ENCODE results near the gene SSBP3. TPM values are rescaled to one million over a fixed set of nuclear protein-coding genes. Genes with fewer than 3 reads are reported as not detected.

The SSBP3 gene
- total and polyA plus RNA-seq, 2 experiments from 2014 or later = 47.4 to 68.6 TPM

DNA sequence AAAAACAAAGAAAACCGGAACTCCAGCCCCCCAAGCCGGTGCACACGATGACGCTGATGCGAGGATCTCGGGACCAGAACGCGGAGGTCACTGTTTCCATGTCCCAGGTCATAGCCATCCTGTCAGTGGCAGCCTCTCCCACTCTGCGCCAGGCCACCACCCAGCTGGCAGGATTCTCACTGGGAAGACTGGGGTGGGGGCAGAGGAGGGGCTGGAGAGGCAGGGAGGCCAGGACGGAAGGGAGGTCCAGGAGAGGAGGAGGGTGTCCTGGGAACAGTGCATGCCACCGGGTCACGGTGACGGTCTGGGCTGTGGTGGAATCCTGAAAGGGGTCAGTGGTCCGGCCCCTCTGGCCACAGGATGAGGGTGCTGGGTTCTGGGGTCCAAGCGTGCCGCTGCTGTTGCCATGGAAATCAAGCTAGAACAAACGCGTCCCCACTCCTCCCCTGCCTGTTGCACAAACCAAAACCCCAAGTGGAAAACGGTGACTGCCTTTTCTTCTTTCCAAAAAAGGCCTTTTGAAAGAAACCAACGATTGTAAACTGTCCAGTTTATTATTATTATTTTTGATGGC is 180.1 kb downstream of the SSBP3 start (continued):
- TF ChIP-seq, protein P1, sequence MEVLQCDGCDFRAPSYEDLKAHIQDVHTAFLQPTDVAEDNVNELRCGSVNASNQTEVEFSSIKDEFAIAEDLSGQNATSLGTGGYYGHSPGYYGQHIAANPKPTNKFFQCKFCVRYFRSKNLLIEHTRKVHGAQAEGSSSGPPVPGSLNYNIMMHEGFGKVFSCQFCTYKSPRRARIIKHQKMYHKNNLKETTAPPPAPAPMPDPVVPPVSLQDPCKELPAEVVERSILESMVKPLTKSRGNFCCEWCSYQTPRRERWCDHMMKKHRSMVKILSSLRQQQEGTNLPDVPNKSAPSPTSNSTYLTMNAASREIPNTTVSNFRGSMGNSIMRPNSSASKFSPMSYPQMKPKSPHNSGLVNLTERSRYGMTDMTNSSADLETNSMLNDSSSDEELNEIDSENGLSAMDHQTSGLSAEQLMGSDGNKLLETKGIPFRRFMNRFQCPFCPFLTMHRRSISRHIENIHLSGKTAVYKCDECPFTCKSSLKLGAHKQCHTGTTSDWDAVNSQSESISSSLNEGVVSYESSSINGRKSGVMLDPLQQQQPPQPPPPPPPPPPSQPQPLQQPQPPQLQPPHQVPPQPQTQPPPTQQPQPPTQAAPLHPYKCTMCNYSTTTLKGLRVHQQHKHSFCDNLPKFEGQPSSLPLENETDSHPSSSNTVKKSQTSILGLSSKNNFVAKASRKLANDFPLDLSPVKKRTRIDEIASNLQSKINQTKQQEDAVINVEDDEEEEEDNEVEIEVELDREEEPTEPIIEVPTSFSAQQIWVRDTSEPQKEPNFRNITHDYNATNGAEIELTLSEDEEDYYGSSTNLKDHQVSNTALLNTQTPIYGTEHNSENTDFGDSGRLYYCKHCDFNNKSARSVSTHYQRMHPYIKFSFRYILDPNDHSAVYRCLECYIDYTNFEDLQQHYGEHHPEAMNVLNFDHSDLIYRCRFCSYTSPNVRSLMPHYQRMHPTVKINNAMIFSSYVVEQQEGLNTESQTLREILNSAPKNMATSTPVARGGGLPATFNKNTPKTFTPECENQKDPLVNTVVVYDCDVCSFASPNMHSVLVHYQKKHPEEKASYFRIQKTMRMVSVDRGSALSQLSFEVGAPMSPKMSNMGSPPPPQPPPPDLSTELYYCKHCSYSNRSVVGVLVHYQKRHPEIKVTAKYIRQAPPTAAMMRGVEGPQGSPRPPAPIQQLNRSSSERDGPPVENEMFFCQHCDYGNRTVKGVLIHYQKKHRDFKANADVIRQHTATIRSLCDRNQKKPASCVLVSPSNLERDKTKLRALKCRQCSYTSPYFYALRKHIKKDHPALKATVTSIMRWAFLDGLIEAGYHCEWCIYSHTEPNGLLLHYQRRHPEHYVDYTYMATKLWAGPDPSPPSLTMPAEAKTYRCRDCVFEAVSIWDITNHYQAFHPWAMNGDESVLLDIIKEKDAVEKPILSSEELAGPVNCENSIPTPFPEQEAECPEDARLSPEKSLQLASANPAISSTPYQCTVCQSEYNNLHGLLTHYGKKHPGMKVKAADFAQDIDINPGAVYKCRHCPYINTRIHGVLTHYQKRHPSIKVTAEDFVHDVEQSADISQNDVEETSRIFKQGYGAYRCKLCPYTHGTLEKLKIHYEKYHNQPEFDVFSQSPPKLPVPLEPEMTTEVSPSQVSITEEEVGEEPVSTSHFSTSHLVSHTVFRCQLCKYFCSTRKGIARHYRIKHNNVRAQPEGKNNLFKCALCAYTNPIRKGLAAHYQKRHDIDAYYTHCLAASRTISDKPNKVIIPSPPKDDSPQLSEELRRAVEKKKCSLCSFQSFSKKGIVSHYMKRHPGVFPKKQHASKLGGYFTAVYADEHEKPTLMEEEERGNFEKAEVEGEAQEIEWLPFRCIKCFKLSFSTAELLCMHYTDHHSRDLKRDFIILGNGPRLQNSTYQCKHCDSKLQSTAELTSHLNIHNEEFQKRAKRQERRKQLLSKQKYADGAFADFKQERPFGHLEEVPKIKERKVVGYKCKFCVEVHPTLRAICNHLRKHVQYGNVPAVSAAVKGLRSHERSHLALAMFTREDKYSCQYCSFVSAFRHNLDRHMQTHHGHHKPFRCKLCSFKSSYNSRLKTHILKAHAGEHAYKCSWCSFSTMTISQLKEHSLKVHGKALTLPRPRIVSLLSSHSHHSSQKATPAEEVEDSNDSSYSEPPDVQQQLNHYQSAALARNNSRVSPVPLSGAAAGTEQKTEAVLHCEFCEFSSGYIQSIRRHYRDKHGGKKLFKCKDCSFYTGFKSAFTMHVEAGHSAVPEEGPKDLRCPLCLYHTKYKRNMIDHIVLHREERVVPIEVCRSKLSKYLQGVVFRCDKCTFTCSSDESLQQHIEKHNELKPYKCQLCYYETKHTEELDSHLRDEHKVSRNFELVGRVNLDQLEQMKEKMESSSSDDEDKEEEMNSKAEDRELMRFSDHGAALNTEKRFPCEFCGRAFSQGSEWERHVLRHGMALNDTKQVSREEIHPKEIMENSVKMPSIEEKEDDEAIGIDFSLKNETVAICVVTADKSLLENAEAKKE (CRISPR knock-in tag; IDR thresholded peaks at IDR 0.05) = no peak
- TF ChIP-seq REST (IDR thresholded peaks at IDR 0.05; ENCODE audit: unreplicated experiment) = no peak
- TF ChIP-seq, protein P2, sequence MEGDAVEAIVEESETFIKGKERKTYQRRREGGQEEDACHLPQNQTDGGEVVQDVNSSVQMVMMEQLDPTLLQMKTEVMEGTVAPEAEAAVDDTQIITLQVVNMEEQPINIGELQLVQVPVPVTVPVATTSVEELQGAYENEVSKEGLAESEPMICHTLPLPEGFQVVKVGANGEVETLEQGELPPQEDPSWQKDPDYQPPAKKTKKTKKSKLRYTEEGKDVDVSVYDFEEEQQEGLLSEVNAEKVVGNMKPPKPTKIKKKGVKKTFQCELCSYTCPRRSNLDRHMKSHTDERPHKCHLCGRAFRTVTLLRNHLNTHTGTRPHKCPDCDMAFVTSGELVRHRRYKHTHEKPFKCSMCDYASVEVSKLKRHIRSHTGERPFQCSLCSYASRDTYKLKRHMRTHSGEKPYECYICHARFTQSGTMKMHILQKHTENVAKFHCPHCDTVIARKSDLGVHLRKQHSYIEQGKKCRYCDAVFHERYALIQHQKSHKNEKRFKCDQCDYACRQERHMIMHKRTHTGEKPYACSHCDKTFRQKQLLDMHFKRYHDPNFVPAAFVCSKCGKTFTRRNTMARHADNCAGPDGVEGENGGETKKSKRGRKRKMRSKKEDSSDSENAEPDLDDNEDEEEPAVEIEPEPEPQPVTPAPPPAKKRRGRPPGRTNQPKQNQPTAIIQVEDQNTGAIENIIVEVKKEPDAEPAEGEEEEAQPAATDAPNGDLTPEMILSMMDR (conservative IDR thresholded peaks at IDR 0.05; ENCODE audit: low read depth in 2 of 2) = no peak
- TF ChIP-seq CREB1 (CRISPR knock-in tag; IDR thresholded peaks at IDR 0.05; ENCODE audit: low read depth) = no peak
- no peak for TF ChIP-seq ZNF331 (CRISPR knock-in tag; IDR thresholded peaks at IDR 0.05; ENCODE audit: low read depth)
- TF ChIP-seq ZNF114 (CRISPR knock-in tag; IDR thresholded peaks at IDR 0.05) = no peak
- TF ChIP-seq, protein P3, sequence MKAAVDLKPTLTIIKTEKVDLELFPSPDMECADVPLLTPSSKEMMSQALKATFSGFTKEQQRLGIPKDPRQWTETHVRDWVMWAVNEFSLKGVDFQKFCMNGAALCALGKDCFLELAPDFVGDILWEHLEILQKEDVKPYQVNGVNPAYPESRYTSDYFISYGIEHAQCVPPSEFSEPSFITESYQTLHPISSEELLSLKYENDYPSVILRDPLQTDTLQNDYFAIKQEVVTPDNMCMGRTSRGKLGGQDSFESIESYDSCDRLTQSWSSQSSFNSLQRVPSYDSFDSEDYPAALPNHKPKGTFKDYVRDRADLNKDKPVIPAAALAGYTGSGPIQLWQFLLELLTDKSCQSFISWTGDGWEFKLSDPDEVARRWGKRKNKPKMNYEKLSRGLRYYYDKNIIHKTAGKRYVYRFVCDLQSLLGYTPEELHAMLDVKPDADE (IDR thresholded peaks at IDR 0.05) = no peak
- no peak for TF ChIP-seq NANOG (IDR thresholded peaks at IDR 0.05; ENCODE audit: borderline replicate concordance)
